Hepatocyte (in vitro differentiated cells): ENCODE data around the gene CILP. TPM values are rescaled to one million over a fixed set of nuclear protein-coding genes. Genes with fewer than 3 reads are reported as not detected.

ENCODE experiments used
- DNase-seq: peaks from one replicate; pipeline ENCODE4 v3.0.0-alpha.2; 2016; ENCODE audit warnings: low spot score
- H2AFZ ChIP-seq: fragments of 200-600 bp; sonication (generic); 2 replicates; pipeline ENCODE4 v1.6.0; 2016; ENCODE audit warnings: antibody characterized with exemption, mild to moderate bottlenecking
- H3K27ac ChIP-seq: fragments of 200-600 bp; sonication (generic); 2 replicates; pipeline ENCODE4 v1.5.1; 2016; ENCODE audit warnings: mild to moderate bottlenecking
- H3K27me3 ChIP-seq: fragments of 200-600 bp; sonication (generic); 2 replicates; pipeline ENCODE4 v1.6.1; 2016
- H3K36me3 ChIP-seq: fragments of 200-600 bp; sonication (generic); replicated peaks from 2 replicates; pipeline ENCODE4 v1.5.1; 2016; ENCODE audit warnings: low read depth; ENCODE audit not compliant: insufficient read depth
- H3K4me1 ChIP-seq: fragments of 200-600 bp; sonication (generic); 2 replicates; pipeline ENCODE4 v1.5.1; 2016; ENCODE audit warnings: mild to moderate bottlenecking, moderate library complexity; ENCODE audit not compliant: insufficient read depth
- H3K4me2 ChIP-seq: fragments of 200-600 bp; sonication (generic); 2 replicates; pipeline ENCODE4 v1.6.0; 2016
- H3K4me3 ChIP-seq: fragments of 200-600 bp; sonication (generic); 2 replicates; pipeline ENCODE4 v1.5.1; 2016; ENCODE audit warnings: mild to moderate bottlenecking
- H3K79me2 ChIP-seq: fragments of 200-600 bp; sonication (generic); 2 replicates; pipeline ENCODE4 v1.6.0; 2017; ENCODE audit warnings: mild to moderate bottlenecking
- H3K9me2 ChIP-seq: fragments of 200-600 bp; sonication (generic); replicated peaks from 2 replicates; pipeline ENCODE4 v1.6.0; 2017; ENCODE audit warnings: mild to moderate bottlenecking; ENCODE audit not compliant: insufficient read depth
- H3K9me3 ChIP-seq: fragments of 200-600 bp; sonication (generic); 2 replicates; pipeline ENCODE4 v1.5.1; 2016; ENCODE audit warnings: low read depth, mild to moderate bottlenecking
- H4K20me1 ChIP-seq: fragments of 200-600 bp; sonication (generic); 2 replicates; pipeline ENCODE4 v1.6.0; 2016; ENCODE audit warnings: mild to moderate bottlenecking; ENCODE audit not compliant: insufficient read depth, poor library complexity, severe bottlenecking
- CTCF ChIP-seq: fragments of 200-600 bp; sonication (generic); IDR thresholded peaks from 2 replicates; pipeline ENCODE4 v1.5.1; 2016; ENCODE audit warnings: antibody characterized with exemption, mild to moderate bottlenecking; ENCODE audit not compliant: poor library complexity
- EZH2 ChIP-seq: fragments of 200-600 bp; sonication (generic); IDR thresholded peaks from 2 replicates; pipeline ENCODE4 v1.6.1; 2016; ENCODE audit warnings: antibody characterized with exemption, mild to moderate bottlenecking, borderline replicate concordance
- WGBS: methylation state at CpG from one replicate; pipeline ENCODE4 v1.1.6; 2016; ENCODE audit warnings: low lambda C conversion rate; ENCODE audit errors: missing lambda C conversion rate; 5-methylcytosine and 5-hydroxymethylcytosine counted together
- polyA plus RNA-seq: library from polyadenylated mRNA; unstranded; fragments of >200 nt; fragmentation: Nextera tagmentation; extraction: Ambion mirVana; gene quantifications from 2 replicates; pipeline ENCODE4 v1.2.1, GENCODE V29; 2016
- small RNA-seq: library from RNA; depleted of rRNA; stranded (forward); fragments of <200 nt; gene quantifications from one replicate; pipeline ENCODE3, GENCODE V24; 2014
- total RNA-seq: library from RNA; depleted of rRNA; stranded (reverse); fragments of >200 nt; gene quantifications from 2 replicates; pipeline ENCODE4 v1.2.3, GENCODE V29; 2014

The CILP gene
- total and polyA plus RNA-seq, 2 experiments from 2014 or later, result 67.1 to 96.4 TPM

- no peak for TF ChIP-seq CTCF
- TF ChIP-seq EZH2, result no peak
- Histone ChIP-seq H3K9me3 (no peaks in the 10 kb centered on the region), H3K4me2 (no peak overlapping the region), H3K4me3 (no peak overlapping the region), H3K9me2 (no peaks in the 10 kb centered on the region), H3K27me3 (no peaks in the 10 kb centered on the region), H4K20me1 (no peaks in the 10 kb centered on the region), H3K4me1 (no peaks in the 10 kb centered on the region), H3K36me3 (no peaks in the 10 kb centered on the region), H2AFZ (no peak overlapping the region), H3K27ac (no peak overlapping the region), H3K79me2 (no peaks in the 10 kb centered on the region)
- 93% methylated on average over 4 of the region's 4 CpGs for WGBS
- DNase-seq, result no peak
Measured at GRCh38 chr15:65146438-65146837, 64.8 kb downstream of the CILP start.

Small RNAs within 50 kb of the gene (small RNA-seq; reads per million reads assigned to genes)
- gene AC068213.1, result not detected
- not detected for gene RNU6-686P

Other genes starting within 250 kb of the CILP start
- gene SPG21, start 221.6 kb downstream of the CILP start, total RNA-seq, result 86.4 and 111 TPM in 2 replicates
- 138 and 149 TPM in 2 replicates for gene SPG21, start 221.6 kb downstream of the CILP start, polyA plus RNA-seq
- gene MTFMT, start 181.8 kb downstream of the CILP start, total RNA-seq, result 15.4 and 18.2 TPM in 2 replicates
- gene MTFMT, start 181.8 kb downstream of the CILP start, polyA plus RNA-seq, result 16.8 TPM in 2 replicates
- 6.5 and 8.8 TPM in 2 replicates for gene SLC51B, start 166.1 kb downstream of the CILP start, total RNA-seq
- 5.8 and 8.6 TPM in 2 replicates for gene SLC51B, start 166.1 kb downstream of the CILP start, polyA plus RNA-seq
- 6.4 and 6.5 TPM in 2 replicates for gene RASL12, start 143.5 kb downstream of the CILP start, total RNA-seq
- 4.6 and 5.1 TPM in 2 replicates for gene RASL12, start 143.5 kb downstream of the CILP start, polyA plus RNA-seq
- not detected in 2 replicates for gene KBTBD13, start 134.7 kb downstream of the CILP start, total RNA-seq
- gene KBTBD13, start 134.7 kb downstream of the CILP start, polyA plus RNA-seq, result 0.10 and 0.56 TPM in 2 replicates
- gene UBAP1L, start 96.3 kb downstream of the CILP start, total RNA-seq, result 0.96 and 1.8 TPM in 2 replicates
- gene UBAP1L, start 96.3 kb downstream of the CILP start, polyA plus RNA-seq, result 2.5 and 3.0 TPM in 2 replicates
- 15.2 and 18.7 TPM in 2 replicates for gene PDCD7, start 77.7 kb downstream of the CILP start, total RNA-seq
- 13.6 and 17.5 TPM in 2 replicates for gene PDCD7, start 77.7 kb downstream of the CILP start, polyA plus RNA-seq
- gene CLPX, start 26.1 kb downstream of the CILP start, total RNA-seq, result 53.4 and 53.5 TPM in 2 replicates
- gene CLPX, start 26.1 kb downstream of the CILP start, polyA plus RNA-seq, result 20.0 and 33.8 TPM in 2 replicates
- 9.3 and 13.2 TPM in 2 replicates for gene PARP16, start 75.4 kb upstream of the CILP start, total RNA-seq
- gene PARP16, start 75.4 kb upstream of the CILP start, polyA plus RNA-seq, result 16.0 and 19.7 TPM in 2 replicates
- gene RNU5A-1, start 84.6 kb upstream of the CILP start, total RNA-seq, result not detected in 2 replicates
- gene RNU5A-1, start 84.6 kb upstream of the CILP start, polyA plus RNA-seq, result not detected in 2 replicates
- not detected in 2 replicates for gene RNU5B-1, start 93.2 kb upstream of the CILP start, total RNA-seq
- not detected in 2 replicates for gene RNU5B-1, start 93.2 kb upstream of the CILP start, polyA plus RNA-seq
- gene IGDCC3, start 166.5 kb upstream of the CILP start, total RNA-seq, result 8.1 and 15.1 TPM in 2 replicates
- 14.8 and 33.0 TPM in 2 replicates for gene IGDCC3, start 166.5 kb upstream of the CILP start, polyA plus RNA-seq
- gene IGDCC4, start 211.5 kb upstream of the CILP start, total RNA-seq, result 9.7 and 12.9 TPM in 2 replicates
- 11.8 and 14.9 TPM in 2 replicates for gene IGDCC4, start 211.5 kb upstream of the CILP start, polyA plus RNA-seq